H54 (cell line): ENCODE data around the gene PAFAH1B1.
"Not testable (repeated sequence)": the region's sequence is repeated elsewhere in the genome, so short reads cannot be mapped to it uniquely, and the experiment has no call there.

Experiments used
- DNase-seq: peaks from one replicate; pipeline ENCODE4 v3.0.0; 2011; ENCODE audit warnings: low spot score, mixed read lengths; ENCODE audit not compliant: insufficient read length
- FAIRE-seq: peaks from 3 replicates; lab custom pipeline; 2011; peaks lifted over from hg19 to GRCh38; lab: Jason Lieb, UNC
- POLR2A ChIP-seq: IDR thresholded peaks from 2 replicates; pipeline ENCODE4 v1.6.1; 2011; ENCODE audit warnings: low read depth, mild to moderate bottlenecking, low read length

The PAFAH1B1 gene

GRCh38 chr17:2635675-2636074 is 42.2 kb downstream of the PAFAH1B1 start:
- DNase-seq (no peak), FAIRE-seq (no peak)
- no peak for TF ChIP-seq POLR2A

GRCh38 chr17:2636169-2636930 is 42.9 kb downstream of the PAFAH1B1 start:
- no peak for DNase-seq
- TF ChIP-seq POLR2A: no peak
- no peak for FAIRE-seq

GRCh38 chr17:2637422-2637821 is 44.0 kb downstream of the PAFAH1B1 start:
- no peak for TF ChIP-seq POLR2A
- DNase-seq: no peak
- no peak for FAIRE-seq

- FAIRE-seq (no peak), DNase-seq (no peak)
- TF ChIP-seq POLR2A: no peak
Measured at GRCh38 chr17:2644971-2645370, 51.5 kb downstream of the PAFAH1B1 start.

- FAIRE-seq (no peak), DNase-seq (no peak)
- no peak for TF ChIP-seq POLR2A
Measured at GRCh38 chr17:2647957-2648356, 54.5 kb downstream of the PAFAH1B1 start.

GRCh38 chr17:2649191-2649590 is 55.7 kb downstream of the PAFAH1B1 start:
- no peak for TF ChIP-seq POLR2A
- DNase-seq (no peak), FAIRE-seq (no peak)

- not testable (repeated sequence) for DNase-seq, FAIRE-seq
Measured at GRCh38 chr17:2652911-2653310, 59.5 kb downstream of the PAFAH1B1 start.

- no peak for TF ChIP-seq POLR2A
- FAIRE-seq (no peak), DNase-seq (no peak)
Measured at GRCh38 chr17:2655546-2655945, 62.1 kb downstream of the PAFAH1B1 start.

- TF ChIP-seq POLR2A: no peak
- DNase-seq (no peak), FAIRE-seq (no peak)
Measured at GRCh38 chr17:2656283-2656682, 62.8 kb downstream of the PAFAH1B1 start.

- not testable (repeated sequence) for FAIRE-seq, DNase-seq
Measured at GRCh38 chr17:2659337-2659736, 65.9 kb downstream of the PAFAH1B1 start.

GRCh38 chr17:2660410-2660809 is 67.0 kb downstream of the PAFAH1B1 start:
- DNase-seq, FAIRE-seq: not testable (repeated sequence)

- TF ChIP-seq POLR2A: no peak
- no peak for FAIRE-seq
Measured at GRCh38 chr17:2672026-2672425, 78.6 kb downstream of the PAFAH1B1 start.

GRCh38 chr17:2679247-2679646 is 85.8 kb downstream of the PAFAH1B1 start:
- FAIRE-seq, DNase-seq: not testable (repeated sequence)

More at GRCh38 chr17:2672026-2672425, 78.6 kb downstream of the PAFAH1B1 start:
- DNase-seq: no peak

GRCh38 chr17:2680961-2681360 is 87.5 kb downstream of the PAFAH1B1 start:
- no peak for TF ChIP-seq POLR2A
- DNase-seq (no peak), FAIRE-seq (no peak)

GRCh38 chr17:2681650-2682049 is 88.2 kb downstream of the PAFAH1B1 start:
- DNase-seq (no peak), FAIRE-seq (no peak)
- no peak for TF ChIP-seq POLR2A
